SIG-M5 treated with dmso at 0.1 percent for 504 hours (cell line): ENCODE measurements around the gene NCOR2.

Experiments used
- DNase-seq: peaks from one replicate; lab custom pipeline; 2025; ENCODE audit not compliant: unreplicated experiment; lab: John Stamatoyannopoulos, UW

Gene NCOR2

GRCh38 chr12:124544983-124545382 lies 22.4 kb downstream of the NCOR2 start:
- DNase-seq, result no peak

GRCh38 chr12:124544311-124544970 lies 23.0 kb downstream of the NCOR2 start:
- no peak for DNase-seq

GRCh38 chr12:124543590-124544310 lies 23.7 kb downstream of the NCOR2 start:
- no peak for DNase-seq

GRCh38 chr12:124543052-124543589 lies 24.3 kb downstream of the NCOR2 start:
- no peak for DNase-seq

GRCh38 chr12:124542021-124542949 lies 25.1 kb downstream of the NCOR2 start:
- no peak for DNase-seq

- no peak for DNase-seq
Observed at GRCh38 chr12:124541322-124541721, 26.1 kb downstream of the NCOR2 start.

GRCh38 chr12:124539084-124540041 lies 28.0 kb downstream of the NCOR2 start:
- no peak for DNase-seq

- no peak for DNase-seq
Observed at GRCh38 chr12:124538194-124539082, 29.0 kb downstream of the NCOR2 start.

GRCh38 chr12:124537525-124538193 lies 29.8 kb downstream of the NCOR2 start:
- DNase-seq, result no peak

- no peak for DNase-seq
Observed at GRCh38 chr12:124536641-124537040, 30.8 kb downstream of the NCOR2 start.

GRCh38 chr12:124534776-124535740 lies 32.4 kb downstream of the NCOR2 start:
- no peak for DNase-seq

GRCh38 chr12:124533456-124533855 lies 34.0 kb downstream of the NCOR2 start:
- no peak for DNase-seq

- no peak for DNase-seq
Observed at GRCh38 chr12:124532967-124533366, 34.4 kb downstream of the NCOR2 start.

- DNase-seq, result no peak
Observed at GRCh38 chr12:124532331-124532750, 35.1 kb downstream of the NCOR2 start.

- DNase-seq, result no peak
Observed at GRCh38 chr12:124531906-124532305, 35.5 kb downstream of the NCOR2 start.

- no peak for DNase-seq
Observed at GRCh38 chr12:124531281-124531745, 36.1 kb downstream of the NCOR2 start.

- no peak for DNase-seq
Observed at GRCh38 chr12:124530637-124531263, 36.7 kb downstream of the NCOR2 start.
